Lower lobe of right lung (tissue), 2 donors: ENCODE data around the gene TTC39A. TPM values are rescaled to one million over a fixed set of nuclear protein-coding genes. Genes with fewer than 3 reads are reported as not detected.

Source experiments
- ATAC-seq, 2 donors: fragments of 200-7000 bp; cut with Tn5 transposase; one replicate each; pipeline ENCODE4 v1.9.1; 2020 to 2022; ENCODE audit warnings: mild to moderate bottlenecking in 2 of 2, moderate library complexity in 2 of 2
- DNase-seq: peaks from one replicate; pipeline ENCODE4 v3.0.0-alpha.2; 2020
- H3K27ac ChIP-seq: fragments of 200-600 bp; one replicate; pipeline ENCODE4 v1.8.0; 2022
- H3K27me3 ChIP-seq: fragments of 200-600 bp; one replicate; pipeline ENCODE4 v1.8.0; 2022; ENCODE audit warnings: low read depth
- H3K36me3 ChIP-seq: fragments of 200-600 bp; one replicate; pipeline ENCODE4 v1.8.0; 2022; ENCODE audit warnings: mild to moderate bottlenecking
- H3K4me1 ChIP-seq: fragments of 200-600 bp; one replicate; pipeline ENCODE4 v1.8.0; 2022
- H3K4me3 ChIP-seq: fragments of 200-600 bp; one replicate; pipeline ENCODE4 v1.8.0; 2022; ENCODE audit warnings: mild to moderate bottlenecking
- H3K9me3 ChIP-seq: fragments of 200-600 bp; one replicate; pipeline ENCODE4 v1.8.0; 2022
- CTCF ChIP-seq: fragments of 200-600 bp; IDR thresholded peaks from one replicate; pipeline ENCODE4 v1.8.0; 2022; ENCODE audit warnings: antibody characterized with exemption, mild to moderate bottlenecking
- intact Hi-C: fragments of 100-400 bp; cut with DNase I; formaldehyde crosslinking; loops from one replicate; pipeline ENCODE4 v1.11.0; 2022
- total RNA-seq: library from RNA; stranded (reverse); fragmentation: NEBNext Ultra II Directional; extraction: Animal tissue kit (Norgen Biotek cat#: 25700); gene quantifications from one replicate; pipeline ENCODE4 v1.2.1, GENCODE V29; 2021
- donor health status: DM: no; HTN: yes; CAD: no; lungs with severe emphysema.

The TTC39A gene
- total RNA-seq, 1 donor from 2014 or later = 34.9 TPM

- Histone ChIP-seq H3K9me3 (no peaks in the 10 kb centered on the region), H3K36me3 (peaks cover 49% of the 10 kb centered on the region), H3K27ac (no peak overlapping the region), H3K4me1 (no peaks in the 10 kb centered on the region), H3K27me3 (no peaks in the 10 kb centered on the region), H3K4me3 (no peak overlapping the region)
- TF ChIP-seq CTCF = no peak
- DNase-seq (no peak), ATAC-seq (no peak)
- intact Hi-C loops = no loop called here
These were observed 55.7 kb downstream of the TTC39A start for GRCh38 chr1:51274676-51275075.

DNA sequence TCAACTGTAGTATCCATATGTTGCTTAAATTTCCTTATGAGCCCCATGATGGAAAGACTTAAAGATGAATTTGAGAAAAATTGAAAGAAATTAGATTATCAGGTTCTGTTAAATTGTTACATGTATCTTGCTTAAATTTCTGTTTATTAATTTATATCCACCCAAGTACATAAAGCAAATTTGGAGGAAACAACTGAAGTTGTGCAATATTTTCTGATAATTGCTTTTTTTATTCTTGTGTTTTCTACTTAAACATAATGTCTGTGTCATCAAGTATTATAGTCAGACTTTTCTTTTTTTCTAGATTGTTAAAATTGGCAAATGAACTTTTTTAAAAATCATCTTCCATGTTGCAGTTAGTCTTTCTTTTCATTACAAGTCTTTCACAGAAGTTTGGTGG lies 57.4 kb downstream of the TTC39A start:
- no peaks in the 10 kb centered on the region for H3K27me3 ChIP-seq
- peaks cover 10% of the 10 kb centered on the region for H3K4me1 ChIP-seq
- H3K9me3 ChIP-seq = no peaks in the 10 kb centered on the region
- TF ChIP-seq CTCF = no peak
- DNase-seq = no peak
- H3K36me3 ChIP-seq = peaks cover 49% of the 10 kb centered on the region
- ATAC-seq = no peak
- no peak overlapping the region for H3K4me3 ChIP-seq
- H3K27ac ChIP-seq = no peak overlapping the region
- intact Hi-C loops = no loop called here

- ATAC-seq (no peak), DNase-seq (no peak)
- Histone ChIP-seq H3K27me3 (no peaks in the 10 kb centered on the region), H3K4me3 (no peak overlapping the region), H3K36me3 (peaks cover 38% of the 10 kb centered on the region), H3K27ac (no peak overlapping the region), H3K9me3 (no peaks in the 10 kb centered on the region), H3K4me1 (peaks cover 25% of the 10 kb centered on the region)
- intact Hi-C loops = no loop called here
- TF ChIP-seq CTCF = no peak
These were observed 59.6 kb downstream of the TTC39A start for GRCh38 chr1:51270751-51271150.

GRCh38 chr1:51268634-51269033 lies 61.7 kb downstream of the TTC39A start:
- Histone ChIP-seq H3K9me3 (no peaks in the 10 kb centered on the region), H3K4me1 (peaks cover 45% of the 10 kb centered on the region), H3K27ac (no peak overlapping the region), H3K4me3 (no peak overlapping the region), H3K36me3 (peaks cover 29% of the 10 kb centered on the region), H3K27me3 (no peaks in the 10 kb centered on the region)
- ATAC-seq = no peak
- no peak for DNase-seq
- no peak for TF ChIP-seq CTCF
- intact Hi-C loops = no loop called here

DNA sequence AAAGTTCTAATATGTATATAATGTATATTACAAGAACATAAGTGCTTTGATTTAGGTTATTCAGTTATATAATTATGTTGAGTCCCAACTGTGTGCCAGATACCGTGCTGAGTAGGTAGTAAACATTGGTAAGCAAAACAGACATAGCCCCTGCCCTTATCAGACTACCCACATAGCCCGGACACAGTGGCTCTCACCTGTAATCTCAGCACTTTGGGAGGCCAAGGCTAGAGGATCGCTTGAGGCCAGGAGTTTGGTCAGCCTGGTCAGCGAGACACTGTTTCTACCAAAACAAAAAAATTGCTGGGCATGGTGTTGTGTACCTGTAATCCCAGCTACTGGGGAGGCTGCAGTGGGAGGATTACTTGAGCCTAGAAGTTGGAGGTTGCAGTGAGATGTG lies 63.6 kb downstream of the TTC39A start:
- TF ChIP-seq CTCF = no peak
- DNase-seq (no peak), ATAC-seq (no peak)
- no peak overlapping the region for H3K27ac ChIP-seq
- intact Hi-C loops = no loop called here
- H3K36me3 ChIP-seq = peaks cover 20% of the 10 kb centered on the region
- no peaks in the 10 kb centered on the region for H3K27me3 ChIP-seq
- H3K4me1 ChIP-seq = peaks cover 57% of the 10 kb centered on the region
- no peak overlapping the region for H3K4me3 ChIP-seq
- no peaks in the 10 kb centered on the region for H3K9me3 ChIP-seq

GRCh38 chr1:51266181-51266580 lies 64.2 kb downstream of the TTC39A start:
- H3K27me3 ChIP-seq = no peaks in the 10 kb centered on the region
- DNase-seq (no peak), ATAC-seq (no peak)
- intact Hi-C loops = no loop called here
- peaks cover 14% of the 10 kb centered on the region for H3K36me3 ChIP-seq
- H3K4me3 ChIP-seq = no peak overlapping the region
- H3K27ac ChIP-seq = no peak overlapping the region
- no peak for TF ChIP-seq CTCF
- H3K4me1 ChIP-seq = peaks cover 63% of the 10 kb centered on the region
- no peaks in the 10 kb centered on the region for H3K9me3 ChIP-seq
